Activated T-cell treated with anti-CD3 and anti-CD28 coated beads, Interleukin-2, amount 50 U/mL, for 24 hours (primary cell): Measurements from ENCODE around the gene EBPL.
A peak's percentile ranks its signal among the peaks of the same experiment; 100 is the strongest.

Experiments used
- DNase-seq: peaks from one replicate; pipeline ENCODE4 v3.0.0-alpha.2; 2020
- H3K27ac Mint-ChIP-seq: 2 replicates; pipeline ENCODE4 v1.8.0; 2020; ENCODE audit warnings: mild to moderate bottlenecking, mixed read lengths
- H3K27me3 Mint-ChIP-seq: 2 replicates; pipeline ENCODE4 v1.8.0; 2020; ENCODE audit warnings: mixed read lengths
- H3K36me3 Mint-ChIP-seq: 2 replicates; pipeline ENCODE4 v1.8.0; 2020; ENCODE audit warnings: low read depth, mixed read lengths
- H3K4me1 Mint-ChIP-seq: 2 replicates; pipeline ENCODE4 v1.8.0; 2020; ENCODE audit warnings: low read depth, mixed read lengths
- H3K4me3 Mint-ChIP-seq: 2 replicates; pipeline ENCODE4 v1.8.0; 2020; ENCODE audit warnings: mild to moderate bottlenecking, moderate library complexity, mixed read lengths
- H3K9me3 Mint-ChIP-seq: 2 replicates; pipeline ENCODE4 v1.8.0; 2020; ENCODE audit warnings: mixed read lengths

The EBPL gene

GRCh38 chr13:49652355-49653305 lies 38.7 kb downstream of the EBPL start:
- H3K27me3 Mint-ChIP-seq: no peaks in the 10 kb centered on the region
- no peaks in the 10 kb centered on the region for H3K4me1 Mint-ChIP-seq
- no peak overlapping the region for H3K27ac Mint-ChIP-seq
- no peaks in the 10 kb centered on the region for H3K9me3 Mint-ChIP-seq
- H3K36me3 Mint-ChIP-seq: peaks cover 14% of the 10 kb centered on the region
- DNase-seq: no peak
- no peak overlapping the region for H3K4me3 Mint-ChIP-seq

- no peak overlapping the region for H3K27ac Mint-ChIP-seq
These were observed 39.5 kb downstream of the EBPL start for GRCh38 chr13:49651570-49652354.

GRCh38 chr13:49649963-49650312 lies 41.3 kb downstream of the EBPL start:
- H3K27me3 Mint-ChIP-seq: no peaks in the 10 kb centered on the region
- no peak overlapping the region for H3K4me3 Mint-ChIP-seq
- DNase-seq: no peak
- no peak overlapping the region for H3K27ac Mint-ChIP-seq
- H3K4me1 Mint-ChIP-seq: peaks cover 5% of the 10 kb centered on the region
- H3K9me3 Mint-ChIP-seq: no peaks in the 10 kb centered on the region
- H3K36me3 Mint-ChIP-seq: no peaks in the 10 kb centered on the region

More at GRCh38 chr13:49651570-49652354, 39.5 kb downstream of the EBPL start:
- H3K4me1 Mint-ChIP-seq: no peaks in the 10 kb centered on the region
- H3K27me3 Mint-ChIP-seq: no peaks in the 10 kb centered on the region
- H3K4me3 Mint-ChIP-seq: no peak overlapping the region
- no peak for DNase-seq
- peaks cover 8% of the 10 kb centered on the region for H3K36me3 Mint-ChIP-seq
- H3K9me3 Mint-ChIP-seq: no peaks in the 10 kb centered on the region

- no peak overlapping the region for H3K4me3 Mint-ChIP-seq
- H3K9me3 Mint-ChIP-seq: no peaks in the 10 kb centered on the region
- H3K27me3 Mint-ChIP-seq: no peaks in the 10 kb centered on the region
- no peaks in the 10 kb centered on the region for H3K36me3 Mint-ChIP-seq
- H3K27ac Mint-ChIP-seq: no peak overlapping the region
- no peak for DNase-seq
- peaks cover 8% of the 10 kb centered on the region for H3K4me1 Mint-ChIP-seq
These were observed 41.9 kb downstream of the EBPL start for GRCh38 chr13:49649244-49649962.

GRCh38 chr13:49646688-49647087 lies 44.6 kb downstream of the EBPL start:
- Mint-ChIP-seq H3K4me1 (peaks cover 11% of the 10 kb centered on the region), H3K36me3 (no peaks in the 10 kb centered on the region)

GRCh38 chr13:49645451-49645850 lies 45.8 kb downstream of the EBPL start:
- no peak overlapping the region for H3K4me3 Mint-ChIP-seq
- no peaks in the 10 kb centered on the region for H3K36me3 Mint-ChIP-seq
- no peak for DNase-seq
- H3K27me3 Mint-ChIP-seq: no peaks in the 10 kb centered on the region
- H3K9me3 Mint-ChIP-seq: no peaks in the 10 kb centered on the region
- H3K4me1 Mint-ChIP-seq: peaks cover 11% of the 10 kb centered on the region
- no peak overlapping the region for H3K27ac Mint-ChIP-seq

More at GRCh38 chr13:49646688-49647087, 44.6 kb downstream of the EBPL start:
- no peak for DNase-seq
- Mint-ChIP-seq H3K27ac (no peak overlapping the region), H3K27me3 (no peaks in the 10 kb centered on the region), H3K9me3 (no peaks in the 10 kb centered on the region), H3K4me3 (no peak overlapping the region)

GRCh38 chr13:49643035-49643646 lies 48.1 kb downstream of the EBPL start:
- DNase-seq: no peak

GRCh38 chr13:49641801-49642291 lies 49.4 kb downstream of the EBPL start:
- DNase-seq: no peak
- no peak overlapping the region for H3K27ac Mint-ChIP-seq
- H3K4me3 Mint-ChIP-seq: no peak overlapping the region

More at GRCh38 chr13:49643035-49643646, 48.1 kb downstream of the EBPL start:
- Mint-ChIP-seq H3K27ac (peak overlapping the region; percentile 31), H3K4me1 (peaks cover 11% of the 10 kb centered on the region), H3K4me3 (no peak overlapping the region), H3K27me3 (no peaks in the 10 kb centered on the region), H3K36me3 (no peaks in the 10 kb centered on the region), H3K9me3 (no peaks in the 10 kb centered on the region)

GRCh38 chr13:49638744-49639072 lies 52.6 kb downstream of the EBPL start:
- Mint-ChIP-seq H3K4me1 (peaks cover 19% of the 10 kb centered on the region), H3K27ac (no peak overlapping the region), H3K27me3 (no peaks in the 10 kb centered on the region), H3K36me3 (no peaks in the 10 kb centered on the region), H3K4me3 (no peak overlapping the region), H3K9me3 (no peaks in the 10 kb centered on the region)
- DNase-seq: no peak

More at GRCh38 chr13:49641801-49642291, 49.4 kb downstream of the EBPL start:
- Mint-ChIP-seq H3K9me3 (no peaks in the 10 kb centered on the region), H3K27me3 (no peaks in the 10 kb centered on the region), H3K36me3 (no peaks in the 10 kb centered on the region), H3K4me1 (peaks cover 11% of the 10 kb centered on the region)

GRCh38 chr13:49638030-49638743 lies 53.1 kb downstream of the EBPL start:
- H3K4me1 Mint-ChIP-seq: peaks cover 19% of the 10 kb centered on the region
- no peaks in the 10 kb centered on the region for H3K9me3 Mint-ChIP-seq
- H3K27ac Mint-ChIP-seq: no peak overlapping the region
- DNase-seq: no peak
- H3K36me3 Mint-ChIP-seq: no peaks in the 10 kb centered on the region
- no peaks in the 10 kb centered on the region for H3K27me3 Mint-ChIP-seq
- H3K4me3 Mint-ChIP-seq: no peak overlapping the region

GRCh38 chr13:49636705-49637104 lies 54.6 kb downstream of the EBPL start:
- H3K27me3 Mint-ChIP-seq: no peaks in the 10 kb centered on the region
- H3K36me3 Mint-ChIP-seq: no peaks in the 10 kb centered on the region
- H3K4me1 Mint-ChIP-seq: peaks cover 16% of the 10 kb centered on the region
- H3K4me3 Mint-ChIP-seq: no peak overlapping the region
- no peak overlapping the region for H3K27ac Mint-ChIP-seq
- no peak for DNase-seq
- no peaks in the 10 kb centered on the region for H3K9me3 Mint-ChIP-seq

- Mint-ChIP-seq H3K36me3 (no peaks in the 10 kb centered on the region), H3K9me3 (no peaks in the 10 kb centered on the region), H3K27ac (peak overlapping the region; percentile 5), H3K4me1 (peaks cover 16% of the 10 kb centered on the region), H3K27me3 (no peaks in the 10 kb centered on the region), H3K4me3 (peak overlapping the region; percentile 60)
- DNase-seq: no peak
These were observed 55.5 kb downstream of the EBPL start for GRCh38 chr13:49635599-49636433.

GRCh38 chr13:49633710-49634109 lies 57.6 kb downstream of the EBPL start:
- no peak overlapping the region for H3K27ac Mint-ChIP-seq
- peaks cover 22% of the 10 kb centered on the region for H3K4me1 Mint-ChIP-seq
- no peaks in the 10 kb centered on the region for H3K9me3 Mint-ChIP-seq
- H3K36me3 Mint-ChIP-seq: no peaks in the 10 kb centered on the region
- H3K27me3 Mint-ChIP-seq: no peaks in the 10 kb centered on the region
- no peak overlapping the region for H3K4me3 Mint-ChIP-seq
- DNase-seq: no peak
